Hematopoietic multipotent progenitor cell treated with erythropoietin and hydrocortisone succinate and interleukin-3 and kit ligand, for 4 days (in vitro differentiated cells): ENCODE data around the gene ANKUB1.
"Not testable (repeated sequence)": the region's sequence is repeated elsewhere in the genome, so short reads cannot be mapped to it uniquely, and the experiment has no call there.

Source experiments
- DNase-seq: peaks from one replicate; pipeline ENCODE4 v3.0.0-alpha.2; 2015

The ANKUB1 gene, protein sequence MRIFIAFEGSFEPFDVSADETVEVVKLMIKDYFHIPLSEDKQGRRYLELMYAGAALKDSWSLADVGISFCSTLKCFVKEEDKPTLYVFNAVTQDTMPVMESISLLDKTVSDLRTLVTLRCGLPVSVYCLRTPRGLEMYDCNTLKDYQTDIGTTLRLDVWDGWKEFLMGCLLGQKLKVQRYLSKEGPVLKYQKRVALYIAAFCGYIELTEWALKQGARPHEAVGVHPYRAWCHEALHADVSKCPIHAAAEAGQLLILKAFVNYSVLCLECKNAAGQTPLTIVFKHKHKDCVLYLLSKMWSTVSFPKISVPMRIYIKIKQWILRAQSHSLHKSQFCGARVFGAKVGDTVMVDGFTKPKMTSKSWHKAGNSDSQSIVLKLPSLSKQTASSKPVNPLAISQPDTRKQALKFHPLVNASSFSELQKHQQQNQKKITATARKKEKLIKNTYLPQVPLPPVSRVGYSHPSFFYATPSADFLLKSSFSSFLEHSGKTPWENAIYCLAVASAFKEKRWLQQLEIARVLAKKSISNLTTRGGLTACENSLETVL

DNA sequence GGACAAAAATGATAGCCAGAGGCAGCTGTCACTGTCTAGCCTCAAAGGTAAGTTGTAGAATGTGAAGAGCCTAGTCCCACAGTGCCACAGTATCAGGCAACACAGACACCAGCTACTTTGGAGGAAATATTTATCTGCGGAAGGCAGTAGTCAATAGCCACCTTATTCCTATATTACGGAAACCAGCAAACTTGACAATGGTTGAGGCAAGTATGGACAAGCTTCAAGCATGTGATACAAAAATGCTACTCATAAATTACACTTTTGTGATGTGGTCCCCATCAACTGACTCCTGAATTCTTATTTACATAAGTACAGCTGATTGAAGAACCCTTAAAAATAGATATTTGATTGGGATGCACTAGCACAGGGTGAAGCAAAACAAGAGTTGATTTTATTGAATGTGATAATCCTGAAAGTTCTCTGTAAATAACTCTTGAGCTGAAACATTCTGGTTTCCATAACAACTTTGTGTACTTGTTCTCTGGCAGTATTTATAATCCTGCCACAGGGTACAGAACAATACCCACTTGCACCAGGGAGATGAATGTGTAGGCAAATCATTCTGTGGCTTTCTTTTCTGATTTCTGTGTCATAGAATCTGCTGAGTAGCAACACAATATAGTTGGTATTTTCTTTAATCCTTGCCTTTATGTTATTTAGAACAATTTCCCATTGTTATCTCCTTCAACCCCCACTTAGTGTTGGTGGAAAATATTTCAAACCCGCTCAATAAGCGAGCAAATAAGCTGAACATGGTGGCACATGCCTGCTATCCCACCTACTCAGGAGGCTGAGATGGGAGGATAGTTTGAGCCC is at the start of gene ANKUB1:
Gene ANKUB1, minus strand, starts transcription at position 103 of the 819 bp plus-strand sequence. CDS start 188 bp downstream, outside the sequence.
- no peak for DNase-seq

DNA sequence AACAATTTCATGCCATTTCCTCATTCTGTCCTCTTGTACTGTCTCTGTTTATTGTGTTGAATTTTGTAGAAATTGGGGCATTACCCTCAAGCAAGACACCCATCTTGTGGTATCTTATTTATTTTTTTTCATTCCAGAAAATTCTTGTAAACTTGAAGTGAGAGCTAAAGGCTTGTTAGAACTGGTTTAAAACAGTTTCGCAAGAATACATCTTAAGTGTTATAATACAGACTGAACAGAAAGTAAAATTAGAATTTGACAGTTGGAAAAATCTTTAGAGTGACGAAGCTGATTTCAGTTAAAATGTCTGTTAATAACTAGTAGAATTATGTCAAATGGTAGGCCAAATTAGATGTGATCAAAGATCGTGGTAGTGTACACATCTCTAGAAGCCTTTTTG is 47.5 kb upstream of the ANKUB1 start:
- peak; percentile 10 for DNase-seq

DNA sequence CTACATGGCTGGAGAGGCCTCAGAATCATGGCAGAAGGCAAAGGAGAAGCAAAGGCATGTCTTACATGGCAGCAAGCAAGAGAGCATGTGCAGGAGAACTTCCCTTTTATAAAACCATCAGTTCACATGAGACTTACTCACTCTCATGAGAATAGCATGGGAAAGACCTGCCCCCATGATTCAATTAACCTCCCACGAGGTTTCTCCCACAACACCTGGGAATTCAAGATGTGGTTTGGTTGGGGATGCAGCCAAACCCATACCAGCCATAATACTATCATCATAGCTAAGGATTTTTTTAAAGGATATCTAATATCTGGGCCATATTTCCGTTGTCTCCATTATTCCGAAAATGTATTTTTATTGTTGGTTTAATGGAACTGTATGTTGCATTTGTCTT is 47.1 kb upstream of the ANKUB1 start:
- not testable (repeated sequence) for DNase-seq

DNA sequence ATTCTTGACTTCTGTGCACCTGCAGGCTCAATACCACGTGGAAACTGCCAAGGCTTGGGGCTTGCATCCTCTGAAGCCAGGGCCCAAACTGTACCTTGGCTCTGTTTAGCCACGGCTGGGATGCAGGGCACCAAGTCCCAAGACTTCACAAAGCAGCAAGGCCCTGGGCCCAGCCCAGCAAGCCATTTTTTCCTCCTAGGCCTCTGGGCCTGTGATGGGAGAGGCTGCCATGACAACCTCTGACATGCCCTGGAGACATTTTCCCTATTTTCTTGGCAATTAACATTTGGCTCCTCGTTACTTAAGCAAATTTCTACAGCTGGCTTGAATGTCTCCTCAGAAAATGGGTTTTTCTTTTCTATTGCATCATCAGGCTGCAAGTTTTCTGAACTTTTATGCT is 46.1 kb upstream of the ANKUB1 start:
- DNase-seq: not testable (repeated sequence)

DNA sequence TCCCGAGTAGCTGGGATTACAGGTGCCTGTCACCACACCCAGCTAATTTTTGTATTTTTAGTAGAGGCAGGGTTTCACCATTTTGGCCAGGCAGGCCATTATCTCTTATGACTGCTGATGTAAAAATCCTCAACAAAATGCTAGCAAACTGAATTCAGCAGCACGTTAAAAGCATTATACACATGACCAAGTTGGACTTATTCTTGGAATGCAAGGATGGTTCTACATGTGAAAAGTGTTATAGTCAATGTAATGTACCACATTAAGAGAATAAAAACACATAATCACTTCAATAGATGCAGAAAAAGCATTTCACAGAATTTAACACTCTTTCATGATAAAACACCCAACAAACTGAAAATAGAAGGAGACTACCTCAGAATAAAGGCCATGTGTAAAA is 40.9 kb upstream of the ANKUB1 start:
- DNase-seq: peak; percentile 18

DNA sequence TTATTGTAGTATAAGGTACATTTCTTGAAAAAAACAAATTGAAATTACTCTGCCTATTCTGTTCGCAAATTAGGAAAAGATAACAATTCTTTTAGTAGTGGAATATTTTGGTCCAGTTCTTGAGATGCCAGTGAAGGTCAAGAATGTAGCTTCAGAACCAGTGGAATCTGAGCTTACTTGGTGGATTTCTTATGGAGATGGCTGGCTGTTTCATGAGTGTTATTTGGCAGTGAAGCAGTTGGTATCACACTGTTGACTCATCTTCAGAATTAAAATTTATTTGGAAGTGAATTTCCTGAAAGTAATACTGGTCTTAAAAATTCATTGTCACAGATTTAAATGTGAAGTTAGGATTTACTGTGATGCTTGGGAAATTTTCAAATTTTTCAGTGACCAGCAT is 39.7 kb upstream of the ANKUB1 start:
- no peak for DNase-seq

DNA sequence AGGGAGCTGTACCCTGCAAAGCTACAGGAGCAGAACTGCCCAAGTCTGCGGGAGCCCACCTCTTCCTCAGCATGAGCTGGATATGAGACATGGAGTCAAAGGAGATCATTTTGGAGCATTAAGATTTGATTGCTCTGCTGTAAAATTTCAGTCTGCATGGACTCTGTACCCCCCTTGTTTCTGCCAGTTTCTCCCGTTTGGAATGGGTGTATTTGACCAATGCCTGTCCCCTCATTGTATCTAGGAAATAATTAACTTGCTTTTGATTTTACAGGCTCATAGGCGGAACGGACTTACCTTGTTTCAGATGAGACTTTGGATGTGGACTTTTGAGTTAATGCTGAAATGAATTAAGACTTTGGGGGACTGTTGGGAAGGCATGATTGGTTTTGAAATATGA is 39.0 kb upstream of the ANKUB1 start:
- DNase-seq: no peak

DNA sequence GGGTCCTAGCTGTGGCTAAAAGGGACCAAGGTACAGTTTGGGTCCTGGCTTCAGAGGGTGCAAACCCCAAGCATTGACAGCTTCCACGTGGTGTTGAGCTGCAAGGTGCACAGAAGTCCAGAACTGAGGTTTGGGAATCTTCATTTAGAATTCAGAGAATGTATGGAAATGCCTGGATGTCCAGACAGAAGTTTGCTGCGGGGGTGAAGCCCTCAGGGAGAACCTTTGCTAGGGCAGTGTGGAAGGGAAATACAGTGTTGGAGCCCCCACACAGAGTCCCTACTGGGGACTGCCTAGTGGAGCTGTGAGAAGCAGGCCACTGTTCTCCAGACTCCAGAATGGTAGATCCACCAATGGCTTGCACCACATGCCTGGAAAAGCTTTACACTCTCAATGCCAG is 38.5 kb upstream of the ANKUB1 start:
- no peak for DNase-seq

DNA sequence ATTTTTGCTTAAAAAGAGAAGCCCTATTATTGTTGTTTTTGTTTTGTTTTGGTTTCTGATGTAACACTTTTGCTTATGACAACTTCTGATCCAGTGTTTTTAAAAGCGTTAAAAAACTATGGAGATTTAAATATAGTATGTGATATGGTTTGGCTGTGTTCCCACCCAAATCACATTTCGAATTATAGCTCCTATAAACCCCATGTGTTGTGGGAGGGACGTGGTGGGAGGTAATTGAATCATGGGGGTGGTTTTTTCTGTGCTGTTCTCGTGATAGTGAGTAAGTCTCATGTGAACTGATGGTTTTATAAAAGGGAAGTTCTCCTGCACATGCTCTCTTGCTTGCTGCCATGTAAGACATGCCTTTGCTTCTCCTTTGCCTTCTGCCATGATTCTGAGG is 37.3 kb upstream of the ANKUB1 start:
- not testable (repeated sequence) for DNase-seq

DNA sequence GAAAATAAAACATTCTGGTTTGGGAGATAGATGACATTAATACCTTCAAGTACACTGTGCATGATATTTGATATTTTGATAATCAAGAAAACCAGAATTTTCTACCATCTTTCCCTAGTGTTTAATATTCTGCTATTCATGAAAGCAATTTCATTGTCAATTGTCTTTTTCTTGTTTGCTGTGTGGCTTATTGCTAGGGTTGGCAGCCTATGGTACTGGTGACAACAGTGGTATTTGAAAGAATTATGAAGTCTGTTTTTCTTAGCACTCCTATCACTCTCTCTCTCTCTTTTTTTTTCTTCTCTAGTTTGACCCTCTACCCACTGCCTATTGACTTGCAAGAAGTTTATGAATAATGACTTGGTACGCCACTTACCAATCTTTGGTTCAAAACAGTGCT is 36.0 kb upstream of the ANKUB1 start:
- no peak for DNase-seq

DNA sequence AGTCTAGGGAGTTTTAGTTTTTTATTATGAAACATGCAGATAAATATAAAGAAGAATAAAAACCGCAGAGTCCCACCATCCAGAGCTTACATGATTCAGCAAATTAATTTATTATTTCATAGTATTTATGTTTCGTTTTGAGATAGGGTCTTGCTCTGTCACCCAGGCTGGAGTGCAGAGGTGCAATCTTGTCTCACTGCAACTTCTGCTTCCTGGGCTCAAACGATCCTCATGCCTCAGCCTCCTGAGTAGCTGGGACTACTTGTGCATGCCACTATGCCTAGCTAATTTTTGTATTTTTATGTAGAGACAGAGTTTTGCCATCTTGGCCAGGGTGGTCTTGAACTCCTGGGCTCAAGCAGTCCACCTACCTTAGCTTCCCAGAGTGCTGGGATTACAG is 34.3 kb upstream of the ANKUB1 start:
- DNase-seq: peak; percentile 13

DNA sequence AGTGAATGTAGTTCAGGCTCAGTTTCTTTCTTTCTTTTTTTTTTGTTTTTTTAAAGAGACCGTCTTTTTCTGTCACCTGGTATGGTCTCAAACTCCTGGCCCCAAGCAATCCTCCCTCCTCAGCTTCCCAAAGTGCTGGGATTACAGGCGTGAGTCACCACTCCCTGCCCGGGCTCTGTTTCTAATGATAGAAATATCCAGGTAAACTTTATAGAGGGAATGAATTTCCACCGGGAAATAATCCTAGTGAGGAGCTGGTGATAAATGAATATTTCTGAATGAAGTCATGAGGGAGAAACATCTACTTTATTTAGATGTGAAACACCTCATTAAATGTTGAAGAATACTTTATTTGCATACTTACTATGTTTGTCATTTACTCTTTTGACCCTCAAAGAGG is 27.8 kb upstream of the ANKUB1 start:
- DNase-seq: no peak

DNA sequence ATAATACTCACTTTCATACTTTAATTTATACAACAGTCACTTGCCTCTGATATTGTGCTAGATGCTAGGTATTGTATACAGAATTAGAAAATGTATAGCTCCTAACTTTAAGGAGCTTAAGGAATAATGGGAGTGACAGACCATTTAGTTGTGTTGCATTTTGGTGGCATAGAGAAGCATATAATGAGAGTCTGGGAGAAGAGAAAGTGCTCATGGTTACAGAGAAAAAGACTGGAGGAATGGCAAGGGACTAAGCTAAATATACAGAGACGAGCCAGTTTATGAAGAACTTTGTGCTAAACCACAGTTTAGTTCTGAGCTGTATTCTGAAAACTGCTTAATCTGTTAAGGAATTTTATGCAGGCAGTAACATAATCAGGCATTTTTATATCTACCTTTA is 27.1 kb upstream of the ANKUB1 start:
- no peak for DNase-seq

DNA sequence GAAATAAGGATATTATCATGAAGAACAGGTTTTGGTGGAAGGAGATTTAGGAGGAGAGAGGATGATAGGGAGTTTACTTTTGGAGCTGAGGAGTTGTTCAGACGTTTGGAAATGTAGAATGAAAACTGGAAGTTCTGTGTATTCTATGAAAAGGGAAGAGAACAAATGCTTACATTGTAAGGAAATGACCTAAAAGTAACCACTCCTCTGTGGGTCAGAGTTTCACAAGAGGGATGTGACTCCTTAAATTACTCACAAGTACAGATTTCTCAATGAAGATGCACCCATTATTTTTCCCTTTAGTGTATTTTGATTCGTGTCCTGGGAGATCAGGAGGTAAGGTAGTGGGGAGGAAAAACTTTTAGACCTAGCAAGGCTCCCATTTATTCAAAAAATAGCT is 24.6 kb upstream of the ANKUB1 start:
- peak; percentile 44 for DNase-seq

DNA sequence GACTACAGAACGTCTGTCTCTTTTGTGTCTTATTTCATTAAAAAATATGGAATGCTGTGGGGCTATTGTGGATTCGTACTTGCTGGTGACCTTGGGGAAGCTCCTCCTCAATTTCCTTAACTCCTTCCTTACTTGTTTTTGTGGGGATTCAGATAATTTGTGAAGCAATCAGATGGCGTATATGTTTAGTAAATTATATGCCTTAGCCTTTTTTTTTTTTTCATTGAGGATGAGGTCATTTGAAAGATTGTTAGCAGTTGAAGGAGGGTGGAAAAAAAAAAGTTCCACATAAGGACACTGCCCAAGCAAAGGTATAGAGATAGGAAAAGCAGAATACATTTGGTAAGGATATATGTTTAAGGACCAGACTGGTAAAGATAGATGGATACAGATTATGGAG is 24.0 kb upstream of the ANKUB1 start:
- DNase-seq: no peak

DNA sequence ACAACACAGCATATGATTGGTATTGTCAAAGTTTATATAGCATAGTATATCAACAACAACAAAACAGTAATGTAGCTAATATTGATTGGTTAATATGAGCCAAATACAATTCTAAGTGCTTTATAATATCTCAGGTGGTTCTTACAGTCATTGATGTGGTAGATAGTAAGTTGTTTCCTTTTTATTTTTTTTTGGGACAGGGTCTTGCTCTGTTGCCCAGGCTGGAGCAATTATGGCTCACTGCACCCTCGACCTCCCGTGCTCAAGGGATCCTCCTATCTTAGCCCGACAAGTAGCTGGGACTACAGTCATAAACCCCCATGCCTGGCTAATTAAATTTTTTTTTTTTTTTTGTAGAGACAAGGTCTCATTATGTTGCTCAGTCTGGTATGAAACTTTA is 23.4 kb upstream of the ANKUB1 start:
- no peak for DNase-seq

DNA sequence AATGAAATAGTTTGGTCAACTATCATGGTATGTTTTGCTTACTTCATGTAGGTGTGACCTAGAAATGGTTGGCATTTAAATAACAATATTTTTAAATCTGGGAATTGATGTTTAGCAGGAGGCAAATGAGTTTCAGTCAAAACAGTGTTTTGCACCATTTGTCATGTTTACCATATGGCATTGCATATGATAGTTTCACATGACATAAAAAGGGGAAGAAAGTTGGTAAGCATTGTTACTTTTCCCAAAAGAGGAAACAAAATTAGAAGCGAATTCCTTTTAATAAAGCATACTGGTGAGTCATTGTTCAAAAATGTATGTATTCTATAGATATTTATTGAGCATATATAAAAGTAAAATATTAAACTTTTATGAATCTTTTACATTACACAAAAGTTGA is 23.0 kb upstream of the ANKUB1 start:
- DNase-seq: peak; percentile 30

DNA sequence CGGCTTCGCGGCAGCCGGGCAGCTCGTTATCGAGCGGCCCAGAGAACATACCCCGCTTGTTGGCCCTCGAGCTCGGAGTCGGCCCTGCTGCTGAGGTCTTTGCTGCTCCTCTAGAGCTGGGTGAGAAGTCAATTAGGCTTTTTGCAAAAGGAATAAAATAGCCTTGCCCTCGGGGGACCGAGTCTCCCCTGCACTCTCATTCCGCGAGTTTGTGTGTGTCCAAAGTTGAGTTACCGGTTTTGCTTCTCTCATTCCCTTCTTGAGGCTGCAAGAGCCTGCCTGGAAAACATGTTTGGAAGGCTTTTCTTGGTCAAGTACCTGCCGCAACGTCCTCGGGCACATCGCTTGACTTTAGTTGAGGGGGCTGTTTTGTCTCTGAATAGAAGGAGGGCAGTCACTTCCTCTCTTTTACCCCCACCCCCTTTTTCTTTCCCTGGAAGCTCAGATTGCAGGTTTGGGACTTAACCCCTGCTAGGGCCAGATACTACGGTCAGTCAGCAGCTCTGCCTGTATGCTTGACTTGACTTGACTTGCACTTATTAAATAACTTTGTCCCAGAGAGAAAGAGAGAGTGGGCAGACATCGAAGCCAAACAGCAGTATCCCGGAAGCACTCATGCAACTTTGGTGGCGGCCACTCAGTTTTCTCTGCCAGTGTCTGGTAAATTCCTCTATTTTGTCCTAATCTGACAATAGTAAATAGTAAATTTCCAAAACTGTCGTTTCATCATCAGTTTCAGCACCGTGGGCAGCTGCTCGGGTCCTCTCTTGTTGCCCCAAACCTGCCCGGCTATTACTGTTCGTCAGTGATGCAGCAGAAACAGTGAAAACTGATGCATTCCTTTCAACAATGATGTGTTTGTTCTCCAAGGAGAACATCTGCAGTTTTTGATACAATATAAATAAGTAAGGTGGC is 21.3 kb upstream of the ANKUB1 start:
- DNase-seq: peak; percentile 58

DNA sequence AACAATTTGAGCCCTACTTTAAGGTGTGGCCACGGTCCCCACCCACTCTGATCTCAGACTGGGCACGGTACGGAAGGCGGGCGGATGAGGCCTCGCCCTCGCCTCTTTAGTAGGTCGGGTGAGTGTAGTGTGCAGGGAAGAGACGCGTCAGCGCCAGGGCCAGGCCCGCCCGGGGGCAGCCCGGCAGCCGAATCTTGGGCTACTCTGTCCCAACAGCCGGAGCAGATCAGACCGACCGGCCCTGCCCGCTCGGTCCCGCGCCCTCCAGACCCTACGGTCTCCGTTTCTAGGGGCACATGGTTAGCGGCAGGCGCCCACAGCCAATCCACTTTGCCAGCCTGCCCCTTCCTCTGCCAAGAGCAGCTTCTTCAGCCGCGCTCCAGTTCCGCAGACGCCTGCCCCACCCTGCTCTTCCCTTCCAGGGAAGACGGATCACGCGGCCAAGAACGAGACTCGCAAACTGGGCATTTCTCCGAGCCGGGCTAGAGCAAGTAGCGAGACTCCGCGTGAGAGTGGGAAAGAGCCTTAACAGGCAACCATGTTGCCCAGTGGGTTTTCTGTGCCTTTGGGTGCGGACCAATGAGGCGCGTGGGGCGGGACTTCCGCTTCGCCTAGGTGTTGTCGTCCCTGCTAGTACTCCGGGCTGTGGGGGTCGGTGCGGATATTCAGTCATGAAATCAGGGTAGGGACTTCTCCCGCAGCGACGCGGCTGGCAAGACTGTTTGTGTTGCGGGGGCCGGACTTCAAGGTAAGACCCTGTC is 20.4 kb upstream of the ANKUB1 start, which contains the start of gene RNF13:
Gene RNF13, plus strand, starts transcription at position 610 of the 761 bp plus-strand sequence. CDS start 32,812 bp downstream, outside the sequence.
- peak; percentile 97 for DNase-seq

DNA sequence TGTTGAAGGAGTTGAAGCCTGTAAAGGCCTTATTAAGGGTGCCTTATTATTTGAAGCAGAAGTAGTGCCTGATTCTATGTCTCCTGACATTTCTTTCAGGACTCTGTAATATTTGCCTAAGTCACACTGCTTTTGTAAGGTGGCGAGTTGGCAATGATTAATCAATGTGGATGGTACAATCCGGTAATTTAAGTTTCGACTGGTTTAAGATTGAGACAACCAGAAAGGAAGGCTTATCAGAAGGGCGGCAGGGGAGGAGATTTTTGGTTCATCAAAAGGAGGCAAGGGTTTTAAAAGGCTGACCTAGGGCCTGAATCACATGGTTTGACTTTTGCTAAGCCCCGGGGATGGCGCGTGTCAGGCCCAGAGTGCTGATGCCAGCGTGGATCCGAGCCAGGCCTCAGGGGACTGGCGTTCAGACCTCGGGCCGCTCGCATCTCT is 19.8 kb upstream of the ANKUB1 start:
- DNase-seq: no peak

DNA sequence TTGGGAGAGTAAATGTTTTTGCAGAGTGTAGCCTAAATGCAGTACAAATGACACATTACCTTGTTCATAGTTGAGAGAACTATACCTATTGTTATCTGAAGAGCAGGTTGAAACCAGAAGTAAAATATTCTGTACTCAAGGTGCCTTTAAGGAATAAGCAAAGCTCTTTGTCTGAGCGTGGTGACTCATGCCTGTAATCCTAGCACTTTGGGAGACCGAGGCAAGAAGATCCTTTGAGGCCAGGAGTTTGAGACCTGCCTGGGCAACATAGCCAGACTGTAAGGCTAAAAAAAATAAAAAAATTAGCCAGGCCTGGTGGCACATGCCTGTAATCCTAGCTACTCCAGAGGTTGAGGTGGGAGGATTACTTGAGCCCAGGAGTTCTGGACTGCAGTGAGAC is 18.5 kb upstream of the ANKUB1 start:
- no peak for DNase-seq

DNA sequence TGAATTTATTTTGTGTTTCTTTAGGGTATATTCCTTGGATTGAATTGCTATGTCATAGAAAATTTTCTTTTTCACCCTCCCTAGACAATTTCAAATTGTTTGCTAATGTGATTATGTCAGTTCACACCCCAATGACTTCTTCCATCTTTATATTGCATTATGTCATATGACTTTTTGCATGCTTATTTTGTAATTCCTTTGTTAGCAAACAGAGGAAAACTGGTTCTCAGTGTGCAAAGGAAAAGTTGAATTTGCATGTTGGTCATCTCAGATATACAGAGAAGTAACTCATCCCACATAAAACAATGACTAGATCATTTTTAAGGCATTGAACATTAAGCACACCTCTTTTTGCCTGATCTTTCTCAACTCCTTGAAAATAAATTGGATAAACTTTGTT is 17.3 kb upstream of the ANKUB1 start:
- no peak for DNase-seq
